Neural progenitor cell (in vitro differentiated cells): Measurements from ENCODE around the gene KSR1.

Experiments
- CTCF ChIP-seq: fragments of 200-600 bp; sonication (generic); IDR thresholded peaks from 2 replicates; pipeline ENCODE4 v1.5.1; 2017; ENCODE audit warnings: antibody characterized with exemption, mild to moderate bottlenecking
- EZH2 ChIP-seq: fragments of 200-600 bp; sonication (generic); IDR thresholded peaks from 2 replicates; pipeline ENCODE4 v1.6.1; 2017; ENCODE audit warnings: antibody characterized with exemption, mild to moderate bottlenecking, moderate library complexity

DNA sequence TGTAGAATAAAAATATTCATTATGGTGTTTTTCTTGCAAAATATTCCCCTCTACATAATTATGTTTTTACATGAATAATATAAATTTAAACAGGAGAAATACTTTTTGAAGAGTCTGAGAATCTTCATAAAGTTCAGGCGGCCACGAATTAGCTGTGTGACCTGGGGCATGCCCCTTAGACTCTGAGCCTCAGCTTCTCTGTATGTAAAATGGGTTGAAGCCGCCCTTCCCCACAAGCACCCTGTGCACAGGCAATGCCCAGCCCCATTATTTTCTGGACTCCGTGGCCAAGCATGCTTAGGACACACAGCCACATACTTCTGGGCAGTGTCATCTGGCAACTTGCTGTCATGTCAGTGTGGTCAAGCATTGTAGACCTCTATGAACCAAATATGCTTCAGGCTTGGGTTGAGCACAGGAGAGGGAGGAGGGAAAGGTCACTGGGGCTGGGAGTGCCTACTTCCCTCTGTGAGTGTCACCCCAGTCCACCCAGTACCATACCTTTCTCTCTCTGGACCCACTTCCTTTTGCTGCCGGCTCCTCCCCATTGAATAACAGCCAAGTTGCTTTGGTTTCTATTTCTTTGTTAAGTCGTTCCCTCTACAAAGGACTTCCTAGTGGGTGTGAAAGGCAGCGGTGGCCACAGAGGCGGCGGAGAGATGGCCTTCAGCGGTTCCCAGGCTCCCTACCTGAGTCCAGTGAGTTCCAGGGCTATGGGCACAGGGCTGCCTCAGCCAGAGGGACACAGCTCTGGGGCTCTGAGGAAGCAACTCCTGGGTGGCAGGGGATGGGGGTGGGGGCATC is 174.6 kb downstream of the KSR1 start, which contains the start of gene LGALS9:
- no peak for TF ChIP-seq CTCF
- TF ChIP-seq EZH2: no peak
